Measurements from ENCODE around the gene MYO15B. TPM values are rescaled to one million over a fixed set of nuclear protein-coding genes. Genes with fewer than 3 reads are reported as not detected.

MYO15B gene
- total and polyA plus RNA-seq, 2 of the 4 experiments (the other 2 are of a cell fraction) = 0.18 to 0.65 TPM

DNA sequence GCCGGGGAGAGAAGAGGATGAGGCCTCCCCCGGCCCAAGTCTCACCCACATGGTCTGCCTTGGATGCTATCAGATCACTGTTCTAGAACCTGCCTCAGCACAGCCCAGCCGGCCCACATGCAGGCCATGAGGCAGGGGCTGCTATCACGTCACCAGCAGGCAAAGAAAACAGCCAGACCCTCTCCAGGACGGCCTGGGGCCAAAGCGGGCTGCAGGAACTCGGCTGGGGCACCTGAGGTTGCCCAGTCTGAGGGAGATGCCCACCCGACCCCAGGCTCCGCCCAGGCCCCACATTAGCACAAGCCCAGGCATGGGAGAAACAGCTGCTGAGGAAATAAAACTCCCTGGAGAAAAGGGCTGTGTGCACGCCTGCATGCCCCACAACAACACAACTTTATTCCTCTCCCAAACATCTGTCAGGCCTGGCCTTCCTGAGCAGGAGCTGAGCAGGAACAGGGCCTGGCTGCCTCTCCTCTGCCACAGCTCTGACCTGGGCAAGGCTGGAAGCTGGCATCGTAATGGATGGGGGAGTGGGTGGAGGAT lies 39.0 kb downstream of the MYO15B start:
- Histone ChIP-seq H2AFZ (replicated peaks; ENCODE audit: low read length, poor library complexity) (no peak overlapping the region), H4K91ac (ENCODE audit: insufficient read depth, low read depth, low read length) (no peak overlapping the region), H3K36me3 (ENCODE audit: control insufficient read depth, insufficient read depth, low read length) (peaks cover 8% of the 10 kb centered on the region; the same call in 1 of the 2 replicates), H2BK5ac (ENCODE audit: low read depth, low read length, poor library complexity, severe bottlenecking) (no peak overlapping the region), H3K27me3 (ENCODE audit: control insufficient read depth, insufficient read depth, low read length) (no peaks in the 10 kb centered on the region), H3K79me1 (ENCODE audit: low read depth in 1 of 2, low read length in 2 of 2) (no peaks in the 10 kb centered on the region), H4K5ac (ENCODE audit: low read depth, low read length) (no peak overlapping the region), H3K9ac (ENCODE audit: low read depth, low read length) (no peak overlapping the region), H2AK9ac (replicated peaks; ENCODE audit: low read depth, low read length, poor library complexity) (peak overlapping the region; percentile 3), H2BK120ac (ENCODE audit: low read depth, low read length) (no peak overlapping the region), H3K4me1 (ENCODE audit: control insufficient read depth, insufficient read depth, low read length) (peaks cover 5% of the 10 kb centered on the region; the same call in 1 of the 2 replicates), H3K56ac (ENCODE audit: extremely low read depth, insufficient read depth, low read length) (no peak overlapping the region), H3K18ac (ENCODE audit: low read depth, low read length) (no peak overlapping the region), H3K23ac (ENCODE audit: low read depth, low read length) (no peak overlapping the region), H3K9me1 (ENCODE audit: insufficient read depth, low read length) (no peaks in the 10 kb centered on the region), H2AK5ac (ENCODE audit: low read depth, low read length) (no peak overlapping the region), H4K20me1 (ENCODE audit: insufficient read depth, low read length) (no peaks in the 10 kb centered on the region; the same call in 1 of the 2 replicates), H2BK20ac (ENCODE audit: low read depth, low read length) (no peak overlapping the region), H2BK15ac (ENCODE audit: low read depth, low read length) (no peak overlapping the region), H3K4ac (ENCODE audit: low read depth, low read length) (no peak overlapping the region), H3K4me2 (ENCODE audit: low read depth, low read length) (no peak overlapping the region), H4K8ac (ENCODE audit: low read depth in 2 of 2, low read length in 2 of 2) (no peak overlapping the region), H3K9me3 (ENCODE audit: control insufficient read depth, insufficient read depth, low read length) (no peaks in the 10 kb centered on the region), H3K14ac (replicated peaks; ENCODE audit: low read depth, low read length) (no peak overlapping the region), H3K4me3 (ENCODE audit: insufficient read depth, low read depth, low read length) (no peak overlapping the region), H3K27ac (ENCODE audit: insufficient read depth, low read length) (no peak overlapping the region)
- intact Hi-C loops (cut with micrococcal nuclease) (no loop called here), dilution Hi-C loops (cut with HindIII; ENCODE audit: low sequenced_read_pairs, unreplicated experiment) (no loop called here), in situ Hi-C loops (cut with MboI; ENCODE audit: low sequenced_read_pairs) (no loop called here)
- ChIA-PET POLR2A (ENCODE audit: unreplicated experiment) (no interaction called here), CTCF (no interaction called here)
- no peak for TF ChIP-seq USF2 (IDR thresholded peaks at IDR 0.05; ENCODE audit: low read depth, low read length)
- TF ChIP-seq RCOR1 (IDR thresholded peaks at IDR 0.05; ENCODE audit: insufficient replicate concordance, low read length) = no peak
- TF ChIP-seq MXI1 (IDR thresholded peaks at IDR 0.05; ENCODE audit: borderline replicate concordance, low read depth, low read length) = no peak
- no peak for TF ChIP-seq BHLHE40 (IDR thresholded peaks at IDR 0.05; ENCODE audit: low read depth, low read length)
- no peak for TF ChIP-seq MAFK (IDR thresholded peaks at IDR 0.05; ENCODE audit: low read depth, low read length)
- TF ChIP-seq NFE2L2 (IDR thresholded peaks at IDR 0.05; ENCODE audit: low read depth, low read length) = no peak
- no peak for TF ChIP-seq POLR2A (IDR thresholded peaks at IDR 0.05; ENCODE audit: low read depth, low read length)
- TF ChIP-seq, protein P1, sequence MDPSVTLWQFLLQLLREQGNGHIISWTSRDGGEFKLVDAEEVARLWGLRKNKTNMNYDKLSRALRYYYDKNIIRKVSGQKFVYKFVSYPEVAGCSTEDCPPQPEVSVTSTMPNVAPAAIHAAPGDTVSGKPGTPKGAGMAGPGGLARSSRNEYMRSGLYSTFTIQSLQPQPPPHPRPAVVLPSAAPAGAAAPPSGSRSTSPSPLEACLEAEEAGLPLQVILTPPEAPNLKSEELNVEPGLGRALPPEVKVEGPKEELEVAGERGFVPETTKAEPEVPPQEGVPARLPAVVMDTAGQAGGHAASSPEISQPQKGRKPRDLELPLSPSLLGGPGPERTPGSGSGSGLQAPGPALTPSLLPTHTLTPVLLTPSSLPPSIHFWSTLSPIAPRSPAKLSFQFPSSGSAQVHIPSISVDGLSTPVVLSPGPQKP (IDR thresholded peaks at IDR 0.05; ENCODE audit: borderline replicate concordance, low read depth, low read length) = no peak
- no peak for TF ChIP-seq FOS (IDR thresholded peaks at IDR 0.05; ENCODE audit: low read depth, low read length)
- TF ChIP-seq, protein P2, sequence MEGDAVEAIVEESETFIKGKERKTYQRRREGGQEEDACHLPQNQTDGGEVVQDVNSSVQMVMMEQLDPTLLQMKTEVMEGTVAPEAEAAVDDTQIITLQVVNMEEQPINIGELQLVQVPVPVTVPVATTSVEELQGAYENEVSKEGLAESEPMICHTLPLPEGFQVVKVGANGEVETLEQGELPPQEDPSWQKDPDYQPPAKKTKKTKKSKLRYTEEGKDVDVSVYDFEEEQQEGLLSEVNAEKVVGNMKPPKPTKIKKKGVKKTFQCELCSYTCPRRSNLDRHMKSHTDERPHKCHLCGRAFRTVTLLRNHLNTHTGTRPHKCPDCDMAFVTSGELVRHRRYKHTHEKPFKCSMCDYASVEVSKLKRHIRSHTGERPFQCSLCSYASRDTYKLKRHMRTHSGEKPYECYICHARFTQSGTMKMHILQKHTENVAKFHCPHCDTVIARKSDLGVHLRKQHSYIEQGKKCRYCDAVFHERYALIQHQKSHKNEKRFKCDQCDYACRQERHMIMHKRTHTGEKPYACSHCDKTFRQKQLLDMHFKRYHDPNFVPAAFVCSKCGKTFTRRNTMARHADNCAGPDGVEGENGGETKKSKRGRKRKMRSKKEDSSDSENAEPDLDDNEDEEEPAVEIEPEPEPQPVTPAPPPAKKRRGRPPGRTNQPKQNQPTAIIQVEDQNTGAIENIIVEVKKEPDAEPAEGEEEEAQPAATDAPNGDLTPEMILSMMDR (conservative IDR thresholded peaks at IDR 0.05; ENCODE audit: low read depth, low read length) = no peak
- TF ChIP-seq CHD1 (IDR thresholded peaks at IDR 0.05; ENCODE audit: low read depth, low read length) = no peak
- DNase-seq = no peak
- ATAC-seq (ENCODE audit: low read depth) = no peak
- 68% methylated on average over 5 of the region's 11 CpGs; no CpG with 5 or more reads in 1 of the 2 experiments for WGBS, 2 experiments (ENCODE audit: extremely low coverage in 2 of 2, insufficient read length in 1 of 2)
- BruUV-seq (replicated peaks) = no TSS peak

Data from IMR-90 (cell line).